ENCODE data around the gene RNU6-7. TPM values are rescaled to one million over a fixed set of nuclear protein-coding genes. Genes with fewer than 3 reads are reported as not detected.

The RNU6-7 gene
- total RNA-seq, 1 donor from 2014 or later, result not detected

DNA sequence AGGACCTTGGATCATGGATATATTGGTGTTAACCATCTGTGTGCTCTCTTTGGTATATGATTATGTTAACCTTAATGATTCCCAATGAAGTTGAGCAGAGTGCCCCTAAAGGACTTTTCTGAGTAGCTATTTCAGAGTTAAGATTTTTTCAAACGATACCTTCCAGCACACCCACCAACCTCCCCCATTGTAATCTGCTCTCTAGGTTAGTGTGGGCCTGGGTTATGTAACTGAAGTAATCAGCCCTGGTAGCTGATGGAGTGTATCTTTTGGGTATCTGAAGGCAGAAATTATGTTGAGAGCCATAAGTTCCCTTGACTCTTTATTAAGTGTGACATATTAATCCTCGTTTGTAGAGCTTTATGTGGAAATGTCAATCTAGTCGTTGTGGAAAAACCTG is 48.8 kb downstream of the RNU6-7 start:
- Mint-ChIP-seq H3K27ac (ENCODE audit: unreplicated experiment) (no peak overlapping the region), H3K4me1 (ENCODE audit: unreplicated experiment) (no peaks in the 10 kb centered on the region), H3K4me3 (ENCODE audit: unreplicated experiment) (no peak overlapping the region), H3K9me3 (ENCODE audit: unreplicated experiment) (no peaks in the 10 kb centered on the region), H3K36me3 (ENCODE audit: low read depth, unreplicated experiment) (no peaks in the 10 kb centered on the region), H3K27me3 (ENCODE audit: unreplicated experiment) (peaks cover 4% of the 10 kb centered on the region)
- no peak for DNase-seq (ENCODE audit: low spot score)
- TF ChIP-seq, protein P1, sequence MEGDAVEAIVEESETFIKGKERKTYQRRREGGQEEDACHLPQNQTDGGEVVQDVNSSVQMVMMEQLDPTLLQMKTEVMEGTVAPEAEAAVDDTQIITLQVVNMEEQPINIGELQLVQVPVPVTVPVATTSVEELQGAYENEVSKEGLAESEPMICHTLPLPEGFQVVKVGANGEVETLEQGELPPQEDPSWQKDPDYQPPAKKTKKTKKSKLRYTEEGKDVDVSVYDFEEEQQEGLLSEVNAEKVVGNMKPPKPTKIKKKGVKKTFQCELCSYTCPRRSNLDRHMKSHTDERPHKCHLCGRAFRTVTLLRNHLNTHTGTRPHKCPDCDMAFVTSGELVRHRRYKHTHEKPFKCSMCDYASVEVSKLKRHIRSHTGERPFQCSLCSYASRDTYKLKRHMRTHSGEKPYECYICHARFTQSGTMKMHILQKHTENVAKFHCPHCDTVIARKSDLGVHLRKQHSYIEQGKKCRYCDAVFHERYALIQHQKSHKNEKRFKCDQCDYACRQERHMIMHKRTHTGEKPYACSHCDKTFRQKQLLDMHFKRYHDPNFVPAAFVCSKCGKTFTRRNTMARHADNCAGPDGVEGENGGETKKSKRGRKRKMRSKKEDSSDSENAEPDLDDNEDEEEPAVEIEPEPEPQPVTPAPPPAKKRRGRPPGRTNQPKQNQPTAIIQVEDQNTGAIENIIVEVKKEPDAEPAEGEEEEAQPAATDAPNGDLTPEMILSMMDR (IDR thresholded peaks at IDR 0.05; ENCODE audit: unreplicated experiment), result no peak

GRCh38 chr14:32251530-32251929 is 49.7 kb downstream of the RNU6-7 start:
- Mint-ChIP-seq H3K36me3 (ENCODE audit: low read depth, unreplicated experiment) (no peaks in the 10 kb centered on the region), H3K9me3 (ENCODE audit: unreplicated experiment) (no peaks in the 10 kb centered on the region), H3K4me1 (ENCODE audit: unreplicated experiment) (no peaks in the 10 kb centered on the region), H3K4me3 (ENCODE audit: unreplicated experiment) (no peak overlapping the region), H3K27ac (ENCODE audit: unreplicated experiment) (no peak overlapping the region), H3K27me3 (ENCODE audit: unreplicated experiment) (peaks cover 4% of the 10 kb centered on the region)
- TF ChIP-seq, protein P1 (IDR thresholded peaks at IDR 0.05; ENCODE audit: unreplicated experiment), result no peak
- no peak for DNase-seq (ENCODE audit: low spot score)

Other genes starting within 250 kb of the RNU6-7 start
- gene ARHGAP5, start 124.7 kb upstream of the RNU6-7 start, total RNA-seq (ENCODE audit: unreplicated experiment), result 78.4 TPM
- not detected for gene RNU6-8, start 1.2 kb downstream of the RNU6-7 start, total RNA-seq (ENCODE audit: unreplicated experiment)
- gene AKAP6, start 127.3 kb downstream of the RNU6-7 start, total RNA-seq (ENCODE audit: unreplicated experiment), result 4.4 TPM